ENCODE measurements around the gene SLC44A5.
"Not testable (repeated sequence)": the region's sequence is repeated elsewhere in the genome, so short reads cannot be mapped to it uniquely, and the experiment has no call there.

GRCh38 chr1:75593457-75593856 lies 17.5 kb downstream of the SLC44A5 start:
- not testable (repeated sequence) for TF ChIP-seq CTCF, POLR2A (IDR thresholded peaks at IDR 0.05)

Measured in thyroid gland (tissue), 4 donors.